Measurements from ENCODE around the gene TRIM62. TPM values are rescaled to one million over a fixed set of nuclear protein-coding genes. Genes with fewer than 3 reads are reported as not detected.

The TRIM62 gene
- total RNA-seq, 6 experiments from 2014 or later = 1.1 to 2.4 (median 1.7) TPM

DNA sequence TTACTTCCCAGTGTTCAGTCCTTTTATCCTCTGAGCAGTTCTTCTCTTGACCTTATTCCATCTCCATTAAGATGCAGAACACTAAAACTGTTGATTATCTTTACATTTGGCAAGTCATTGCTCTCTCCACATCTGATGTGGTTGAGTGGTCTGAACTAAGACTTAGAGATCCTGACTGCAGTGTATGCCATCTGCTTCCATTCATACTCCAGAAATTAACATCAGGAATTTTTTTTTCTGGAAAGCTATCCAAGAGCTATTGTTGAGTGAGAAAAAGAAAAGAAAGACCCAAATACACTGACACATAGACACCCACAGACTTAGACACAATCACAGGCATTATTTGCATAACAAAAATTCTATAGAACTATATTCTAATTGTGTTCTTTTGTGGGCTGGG is 3.7 kb upstream of the TRIM62 start:
- peaks cover 0 to 5% (median 2%) of the 10 kb centered on the region in 4 donors for H3K4me1 ChIP-seq
- ATAC-seq (no peak), DNase-seq (no peak)
- no peak for TF ChIP-seq POLR2A (IDR thresholded peaks at IDR 0.05)
- H3K9me3 ChIP-seq = no peaks in the 10 kb centered on the region
- H3K27me3 ChIP-seq = no peaks in the 10 kb centered on the region
- H3K4me3 ChIP-seq = no peak overlapping the region
- H3K27ac ChIP-seq = no peak overlapping the region
- no peaks in the 10 kb centered on the region for H3K36me3 ChIP-seq
- intact Hi-C loops (cut with DNase I) = no loop called here

DNA sequence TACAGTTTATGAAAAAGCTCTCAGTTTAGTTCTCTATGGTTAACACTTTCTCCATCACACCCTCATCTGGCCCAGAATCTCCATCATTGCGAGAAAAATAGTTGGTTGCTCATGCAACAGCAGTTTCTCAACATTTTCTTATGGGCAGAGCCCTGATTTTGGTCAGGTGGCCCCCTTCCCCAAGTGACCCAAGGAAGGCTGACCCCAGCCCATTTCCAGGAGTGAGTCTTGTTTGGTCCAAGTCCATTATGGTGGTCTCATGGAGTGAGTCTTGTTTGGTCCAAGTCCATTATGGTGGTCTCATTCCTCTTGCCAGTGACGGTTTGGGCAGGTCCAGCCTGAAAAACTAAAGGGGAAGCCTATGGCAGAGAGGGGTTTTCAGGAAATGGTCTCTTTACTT is 1.5 kb upstream of the TRIM62 start:
- no peak for TF ChIP-seq POLR2A (IDR thresholded peaks at IDR 0.05)
- TF ChIP-seq, protein P1, sequence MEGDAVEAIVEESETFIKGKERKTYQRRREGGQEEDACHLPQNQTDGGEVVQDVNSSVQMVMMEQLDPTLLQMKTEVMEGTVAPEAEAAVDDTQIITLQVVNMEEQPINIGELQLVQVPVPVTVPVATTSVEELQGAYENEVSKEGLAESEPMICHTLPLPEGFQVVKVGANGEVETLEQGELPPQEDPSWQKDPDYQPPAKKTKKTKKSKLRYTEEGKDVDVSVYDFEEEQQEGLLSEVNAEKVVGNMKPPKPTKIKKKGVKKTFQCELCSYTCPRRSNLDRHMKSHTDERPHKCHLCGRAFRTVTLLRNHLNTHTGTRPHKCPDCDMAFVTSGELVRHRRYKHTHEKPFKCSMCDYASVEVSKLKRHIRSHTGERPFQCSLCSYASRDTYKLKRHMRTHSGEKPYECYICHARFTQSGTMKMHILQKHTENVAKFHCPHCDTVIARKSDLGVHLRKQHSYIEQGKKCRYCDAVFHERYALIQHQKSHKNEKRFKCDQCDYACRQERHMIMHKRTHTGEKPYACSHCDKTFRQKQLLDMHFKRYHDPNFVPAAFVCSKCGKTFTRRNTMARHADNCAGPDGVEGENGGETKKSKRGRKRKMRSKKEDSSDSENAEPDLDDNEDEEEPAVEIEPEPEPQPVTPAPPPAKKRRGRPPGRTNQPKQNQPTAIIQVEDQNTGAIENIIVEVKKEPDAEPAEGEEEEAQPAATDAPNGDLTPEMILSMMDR (IDR thresholded peaks at IDR 0.05) = no peak
- Histone ChIP-seq H3K9me3 (no peaks in the 10 kb centered on the region), H3K4me3 (no peak overlapping the region), H3K4me1 (peaks cover 0 to 5% (median 2%) of the 10 kb centered on the region in 4 donors), H3K27me3 (no peaks in the 10 kb centered on the region), H3K36me3 (no peaks in the 10 kb centered on the region), H3K27ac (no peak overlapping the region)
- intact Hi-C loops (cut with DNase I) = no loop called here
- DNase-seq = no peak
- no peak for ATAC-seq
- WGBS (ENCODE audit: insufficient coverage, low coverage, low lambda C conversion rate, missing lambda C conversion rate) = 88% methylated on average over 2 of the region's 2 CpGs

DNA sequence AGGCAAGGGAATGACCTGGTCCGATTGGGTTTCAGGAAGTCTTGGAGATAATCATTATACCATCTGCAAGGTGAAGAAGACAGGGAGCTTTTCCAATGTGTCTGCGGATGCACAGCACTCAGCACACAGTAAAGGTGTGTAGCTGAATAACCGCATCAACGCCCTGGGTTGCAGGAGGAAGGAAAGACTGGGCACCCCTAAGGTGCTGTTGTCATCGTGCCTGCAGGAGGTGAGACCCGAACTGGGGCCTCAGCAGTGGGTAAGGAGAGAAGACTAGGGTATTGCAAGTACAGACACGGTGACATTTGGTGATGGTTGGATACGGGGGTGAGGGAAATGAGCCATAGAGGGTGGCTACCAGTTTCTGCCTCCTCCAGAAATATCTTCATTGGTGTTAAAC is 1.1 kb upstream of the TRIM62 start:
- Histone ChIP-seq H3K4me1 (peaks cover 0 to 5% (median 2%) of the 10 kb centered on the region in 4 donors), H3K27ac (no peak overlapping the region), H3K9me3 (no peaks in the 10 kb centered on the region), H3K27me3 (no peaks in the 10 kb centered on the region), H3K36me3 (no peaks in the 10 kb centered on the region), H3K4me3 (no peak overlapping the region)
- DNase-seq (no peak), ATAC-seq (no peak)
- intact Hi-C loops (cut with DNase I) = no loop called here
- 55% methylated on average over 6 of the region's 8 CpGs for WGBS (ENCODE audit: insufficient coverage, low coverage, low lambda C conversion rate, missing lambda C conversion rate)
- TF ChIP-seq, protein P1 (IDR thresholded peaks at IDR 0.05) = no peak
- TF ChIP-seq POLR2A (IDR thresholded peaks at IDR 0.05) = no peak

DNA sequence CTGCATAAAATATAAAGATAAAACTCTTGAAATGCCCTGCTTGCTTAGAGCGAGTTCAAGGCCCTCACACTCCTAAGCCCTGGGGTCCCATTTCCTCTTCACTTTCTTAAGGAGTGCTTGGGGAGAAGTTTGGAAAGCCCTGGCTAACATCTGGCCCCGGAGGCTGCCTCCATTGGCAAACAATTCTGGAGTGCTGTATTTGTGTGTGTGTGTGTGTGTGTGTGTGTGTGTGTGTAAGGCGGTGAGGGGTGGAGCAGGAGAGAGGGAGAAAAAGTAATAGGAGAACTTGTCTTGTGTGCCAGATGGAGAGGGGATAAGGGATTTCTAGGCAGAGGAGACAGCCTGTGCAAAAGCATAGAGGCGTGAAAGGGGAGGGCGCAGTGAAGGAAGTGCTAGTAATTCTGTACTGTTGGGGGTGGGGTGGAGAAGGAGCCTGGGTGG is 578 bp upstream of the TRIM62 start:
- no peak overlapping the region for H3K27ac ChIP-seq
- H3K4me1 ChIP-seq = peaks cover 0 to 5% (median 2%) of the 10 kb centered on the region in 4 donors
- peak overlapping the region; percentile 75 to 85 (median 76) for H3K4me3 ChIP-seq
- H3K27me3 ChIP-seq = no peaks in the 10 kb centered on the region
- intact Hi-C loops (cut with DNase I) = no loop called here
- H3K36me3 ChIP-seq = no peaks in the 10 kb centered on the region
- no peaks in the 10 kb centered on the region for H3K9me3 ChIP-seq
- TF ChIP-seq, protein P1 (IDR thresholded peaks at IDR 0.05) = no peak
- TF ChIP-seq POLR2A (IDR thresholded peaks at IDR 0.05) = no peak
- DNase-seq (no peak), ATAC-seq (no peak)
- 35% methylated on average over 5 of the region's 5 CpGs for WGBS (ENCODE audit: insufficient coverage, low coverage, low lambda C conversion rate, missing lambda C conversion rate)

DNA sequence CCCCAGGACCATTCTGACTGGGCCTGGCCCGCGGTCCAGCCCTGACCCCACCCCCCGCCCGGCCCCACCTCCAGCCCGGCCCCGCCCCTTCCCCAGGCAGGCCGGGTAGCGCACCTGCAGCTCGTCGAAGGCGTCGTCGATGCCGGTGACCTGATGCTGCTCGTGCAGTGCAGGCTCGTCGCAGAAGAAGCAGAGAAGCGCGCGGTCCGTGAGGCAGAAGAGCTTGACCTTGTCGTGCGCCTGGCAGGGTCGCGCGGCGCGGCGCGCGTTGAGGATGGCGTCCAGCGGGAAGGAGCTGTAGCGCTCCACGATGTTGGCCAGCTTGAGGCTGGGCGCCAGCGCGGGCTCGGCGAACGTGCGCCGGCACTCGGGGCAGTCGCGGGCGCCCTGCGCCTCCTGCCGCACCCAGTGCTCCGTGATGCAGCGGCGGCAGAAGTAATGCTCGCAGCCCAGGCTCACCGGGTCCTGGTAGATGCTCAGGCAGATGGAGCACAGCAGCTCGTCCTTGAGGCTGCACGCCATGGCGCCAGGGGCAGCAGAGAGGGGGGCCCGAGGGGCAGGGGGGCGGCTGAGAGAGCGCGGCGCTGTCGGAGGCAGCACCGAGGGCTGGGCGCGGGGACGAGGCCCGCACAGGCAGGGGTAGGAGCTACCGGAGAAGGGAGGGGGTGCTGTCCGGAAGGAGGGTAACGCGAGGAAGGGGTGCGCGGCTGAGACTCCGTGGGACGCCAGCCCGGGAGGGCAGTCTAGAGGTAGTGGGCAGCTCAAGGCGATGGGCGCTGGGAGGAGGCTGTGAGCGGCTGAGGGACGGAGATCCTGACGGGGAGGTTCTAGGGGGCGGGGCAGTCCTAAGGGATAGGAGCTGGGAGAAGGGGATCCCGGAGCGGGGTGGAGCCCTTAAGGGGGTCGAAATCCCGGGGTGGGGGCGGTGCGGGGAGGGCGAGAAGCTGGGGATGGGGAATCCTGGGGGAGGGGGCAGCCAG is 642 bp downstream of the TRIM62 start:
- H3K4me1 ChIP-seq = peaks cover 0 to 5% (median 2%) of the 10 kb centered on the region in 4 donors
- ATAC-seq (peak; percentile 81 to 86 (median 84)), DNase-seq (peak; percentile 50 to 64 (median 55))
- H3K36me3 ChIP-seq = no peaks in the 10 kb centered on the region
- TF ChIP-seq, protein P1 (IDR thresholded peaks at IDR 0.05) = no peak
- no peak for TF ChIP-seq POLR2A (IDR thresholded peaks at IDR 0.05)
- WGBS (ENCODE audit: insufficient coverage, low coverage, low lambda C conversion rate, missing lambda C conversion rate) = 2% methylated on average over 20 of the region's 90 CpGs
- H3K4me3 ChIP-seq = peak overlapping the region; percentile 75 to 85 (median 76)
- no peaks in the 10 kb centered on the region for H3K9me3 ChIP-seq
- intact Hi-C loops (cut with DNase I) = no loop called here
- no peak overlapping the region for H3K27ac ChIP-seq
- H3K27me3 ChIP-seq = no peaks in the 10 kb centered on the region
